ENCODE results near the gene VCL.

- no peak for TF ChIP-seq CTCF (conservative IDR thresholded peaks at IDR 0.05 in 1 of 2, IDR thresholded peaks at IDR 0.05 in 1 of 2; ENCODE audit: extremely low read depth in 1 of 2, insufficient read depth in 1 of 2, low read depth in 1 of 2, low read length in 2 of 2)
- no peak for TF ChIP-seq EZH2 (IDR thresholded peaks at IDR 0.05; ENCODE audit: borderline replicate concordance, low read length)
Observed at GRCh38 chr10:74160013-74160412, 162.1 kb downstream of the VCL start.
